GM19240 (cell line): ENCODE measurements around the gene PRR11.
"Not testable (repeated sequence)": the region's sequence is repeated elsewhere in the genome, so short reads cannot be mapped to it uniquely, and the experiment has no call there.

Experiments
- DNase-seq: peaks from one replicate; pipeline ENCODE4 v3.0.0; 2011; ENCODE audit warnings: low spot score; ENCODE audit not compliant: insufficient read length

The PRR11 gene

DNA sequence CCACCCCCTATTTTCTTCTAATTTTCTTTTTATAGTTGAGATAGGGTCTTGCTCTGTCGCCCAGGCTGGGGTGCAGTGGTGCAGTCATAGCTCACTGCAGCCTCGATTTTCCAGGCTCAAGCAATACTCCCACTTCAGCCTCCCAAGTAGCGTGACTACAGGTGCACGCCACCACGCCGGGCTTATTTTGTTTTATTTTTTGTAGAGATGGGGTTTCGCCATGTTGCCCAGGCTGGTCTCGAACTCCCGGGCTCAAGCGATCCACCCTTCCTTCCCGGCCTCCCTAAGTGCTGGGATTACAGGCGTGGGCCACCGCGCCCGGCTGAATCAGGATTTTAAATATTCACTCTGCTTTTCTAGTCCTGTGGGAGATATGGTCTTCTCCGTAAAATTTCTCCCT, 63.8 kb downstream of the PRR11 start:
- DNase-seq = no peak

DNA sequence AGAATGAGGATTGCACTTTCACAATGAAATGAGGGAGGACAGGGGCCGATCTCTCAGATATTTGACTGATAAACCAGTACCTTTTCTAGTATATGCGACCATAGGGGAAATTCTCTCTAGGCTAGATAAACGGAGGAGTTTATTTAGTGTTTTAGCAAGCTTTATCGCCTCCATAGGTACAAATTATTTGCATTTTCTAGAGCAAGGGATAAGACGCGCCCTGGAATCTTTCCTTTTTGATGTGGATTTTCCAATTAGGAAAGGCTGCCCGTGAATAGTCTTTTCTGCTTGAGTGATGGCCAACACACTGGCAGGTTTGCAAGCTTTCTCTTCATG, 64.4 kb downstream of the PRR11 start:
- no peak for DNase-seq

DNA sequence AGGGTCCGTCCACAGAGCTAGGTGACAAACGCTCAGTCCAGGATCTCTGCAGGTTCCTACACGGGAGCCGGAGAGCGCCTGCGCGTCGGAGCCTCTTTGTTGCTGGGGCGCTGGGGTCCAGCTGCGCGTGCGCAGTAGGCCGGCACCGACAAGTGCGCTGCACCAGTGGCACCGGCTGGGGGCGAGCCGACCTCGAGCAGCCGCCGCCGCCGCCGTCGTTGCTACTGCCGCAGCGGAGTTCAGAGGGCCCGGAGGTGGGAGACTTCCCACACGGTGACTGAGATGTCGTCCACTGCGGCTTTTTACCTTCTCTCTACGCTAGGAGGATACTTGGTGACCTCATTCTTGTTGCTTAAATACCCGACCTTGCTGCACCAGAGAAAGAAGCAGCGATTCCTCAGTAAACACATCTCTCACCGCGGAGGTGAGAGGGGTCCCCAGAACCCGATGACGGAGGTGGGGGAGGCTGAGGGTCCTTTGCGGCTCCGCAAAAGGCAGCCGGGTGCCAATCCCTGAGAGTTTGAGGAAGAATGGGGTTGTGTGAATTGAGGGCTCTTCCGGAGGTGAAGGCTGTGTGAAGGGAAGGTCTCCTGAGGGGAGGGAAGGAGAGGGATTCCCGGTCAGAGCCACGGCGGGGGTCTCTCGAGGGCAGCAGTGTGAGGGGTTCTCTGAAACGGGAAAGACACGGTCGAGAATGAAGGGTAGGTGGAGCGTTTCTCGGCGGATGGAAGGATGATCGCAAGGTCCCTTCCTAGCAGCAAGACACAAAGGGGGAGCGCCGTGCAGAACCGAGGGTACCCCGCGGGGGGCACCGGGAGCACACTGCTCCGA, 65.0 kb downstream of the PRR11 start, which contains the start of gene GDPD1:
Gene GDPD1 (plus strand): TSS at position 184 of the 831 bp plus-strand sequence. CDS start 99 bp downstream, at position 283.
- DNase-seq = peak; percentile 67

DNA sequence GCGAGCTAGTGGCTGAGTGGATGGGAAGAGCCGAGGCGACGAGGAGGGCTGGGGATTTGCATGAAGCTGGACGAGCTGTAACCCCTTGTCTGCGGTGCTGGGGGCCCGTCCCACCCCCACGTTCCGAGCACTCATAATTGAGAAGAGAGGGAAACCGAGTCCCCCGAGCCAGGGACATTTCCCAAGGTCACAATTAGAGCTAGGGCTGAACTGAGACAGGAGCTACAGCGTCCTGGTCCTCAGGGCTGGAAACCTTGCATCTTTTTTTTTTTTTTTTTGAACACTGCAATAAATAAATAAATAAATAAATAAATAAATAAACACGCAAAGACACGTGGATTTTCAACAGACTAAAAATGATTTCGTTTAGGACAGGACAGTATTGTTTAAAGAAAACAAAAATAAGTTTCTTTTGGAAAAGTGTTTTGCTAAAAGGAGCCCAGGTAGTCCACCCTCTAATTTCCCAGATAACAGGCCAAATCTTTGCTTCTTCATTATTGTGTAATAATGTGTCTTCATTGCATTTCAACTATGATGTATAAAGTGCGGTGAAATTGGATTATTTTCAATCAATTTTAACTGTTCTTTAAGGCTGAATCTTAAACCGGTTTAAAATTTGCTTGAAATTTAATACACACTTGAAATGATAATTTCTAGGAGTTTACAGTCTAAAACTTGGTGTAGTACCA, 65.8 kb downstream of the PRR11 start:
- no peak for DNase-seq

DNA sequence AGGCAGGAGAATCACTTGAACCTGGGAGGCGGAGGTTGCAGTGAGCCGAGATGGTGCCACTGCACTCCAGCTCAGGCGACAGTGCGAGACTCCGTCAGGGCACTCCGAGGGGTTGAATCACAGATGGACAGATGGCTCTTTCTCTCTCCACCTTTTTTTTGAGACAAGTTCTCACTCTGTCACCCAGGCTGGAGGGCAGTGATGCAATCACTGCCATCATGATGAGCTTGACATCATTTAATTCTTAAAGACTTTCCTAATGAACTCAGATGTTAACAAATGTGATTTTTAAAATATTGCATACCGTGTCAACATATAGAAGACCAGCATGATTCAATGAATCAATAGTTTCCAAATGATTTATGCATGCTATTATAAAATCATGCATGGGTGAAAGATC, 68.3 kb downstream of the PRR11 start:
- no peak for DNase-seq

DNA sequence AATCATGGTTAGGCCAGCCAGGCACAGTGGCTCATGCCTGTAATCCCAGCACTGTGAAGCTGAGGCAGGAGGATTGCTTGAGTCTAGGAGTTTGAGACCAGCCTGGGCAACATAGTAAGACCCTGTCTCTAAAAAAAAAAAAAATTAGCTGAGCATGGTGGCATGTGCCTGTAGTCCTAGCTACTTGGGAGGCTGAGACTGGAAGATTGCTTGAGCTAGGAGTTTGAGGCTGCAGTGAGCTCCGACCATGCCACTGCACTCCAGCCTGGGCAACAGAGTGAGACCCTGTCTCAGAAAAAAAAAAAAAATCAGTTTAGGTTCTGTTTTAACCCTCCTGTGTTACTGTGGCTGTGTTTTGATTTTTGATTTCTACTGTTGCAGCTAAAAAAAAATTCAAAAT, 73.0 kb downstream of the PRR11 start:
- not testable (repeated sequence) for DNase-seq

DNA sequence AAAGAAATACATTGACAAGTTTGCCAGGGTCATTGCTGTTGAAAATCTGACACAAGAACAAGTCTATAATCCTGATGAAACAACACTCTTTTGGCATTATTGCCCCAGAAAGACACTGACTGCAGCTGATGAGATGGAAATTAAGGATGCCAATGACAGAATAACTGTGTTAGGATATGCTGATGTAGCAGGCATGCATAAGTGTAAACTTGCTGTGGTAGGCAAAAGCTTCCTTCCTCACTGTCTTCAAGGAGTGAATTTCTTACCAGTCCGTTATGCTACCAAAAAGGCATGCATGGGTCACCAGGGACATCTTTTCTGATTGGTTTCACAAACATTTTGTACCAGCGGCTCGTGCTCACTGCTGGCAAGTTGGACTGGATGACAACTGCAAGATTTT, 75.2 kb downstream of the PRR11 start:
- DNase-seq = no peak

DNA sequence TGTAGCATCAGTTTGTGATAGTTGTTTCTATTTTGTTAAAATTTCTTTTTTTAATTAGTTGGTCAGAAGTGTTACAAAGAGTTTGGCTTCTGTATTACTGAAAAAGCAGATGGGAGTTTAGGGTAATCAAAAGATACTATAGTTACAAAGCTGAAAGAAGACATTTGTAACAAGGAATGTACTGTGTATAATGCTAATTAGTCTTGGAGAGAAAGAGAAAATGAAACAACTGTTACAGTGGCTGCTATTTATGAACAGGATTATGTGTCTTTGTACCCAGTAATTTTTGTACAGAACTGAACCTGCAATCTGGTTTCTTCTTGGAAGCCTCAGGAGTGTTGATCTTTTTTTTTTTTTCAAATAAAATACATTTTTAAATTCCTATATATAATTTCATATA, 79.1 kb downstream of the PRR11 start:
- no peak for DNase-seq

DNA sequence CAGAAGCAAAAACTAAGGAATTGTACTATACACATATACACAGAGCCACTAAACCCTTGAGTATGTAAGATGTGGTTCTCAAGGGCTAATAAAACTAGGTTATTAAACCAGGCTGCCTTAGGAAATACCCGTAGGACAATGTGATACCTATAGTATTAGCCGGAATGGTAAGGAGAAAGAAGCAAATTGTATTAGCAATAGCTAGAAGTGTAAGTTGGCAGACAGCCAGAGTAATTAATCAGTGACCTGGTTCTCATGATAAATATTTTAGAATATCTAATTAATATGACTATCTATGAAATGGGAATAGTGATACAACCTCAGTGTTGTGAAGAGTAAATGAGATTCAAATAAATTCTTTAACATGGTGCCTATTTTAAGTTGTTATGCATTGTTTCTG, 83.4 kb downstream of the PRR11 start:
- DNase-seq = no peak

DNA sequence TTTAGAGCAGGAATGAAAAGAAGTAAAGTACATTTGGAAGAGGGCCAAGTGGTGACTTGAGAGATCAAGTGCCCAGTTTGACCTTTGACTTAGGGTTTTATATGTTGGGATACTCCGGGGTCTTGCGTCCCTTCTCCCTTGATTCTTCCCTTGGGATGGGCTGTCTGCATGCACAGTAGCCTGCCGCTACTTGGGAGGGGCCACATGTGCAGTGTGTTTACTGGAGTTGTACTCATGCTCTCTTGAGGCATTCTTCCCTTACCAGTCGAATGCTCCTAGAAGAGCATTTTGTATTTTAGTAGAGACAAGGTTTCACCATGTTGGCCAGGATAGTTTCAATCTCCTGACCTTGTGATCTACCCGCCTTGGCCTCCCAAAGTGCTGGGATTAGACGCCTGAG, 88.5 kb downstream of the PRR11 start:
- no peak for DNase-seq
